HG02973 (cell line): ENCODE results near the gene KLHL25.
"Not testable (repeated sequence)": the region's sequence is repeated elsewhere in the genome, so short reads cannot be mapped to it uniquely, and the experiment has no call there.

Source experiments
- ATAC-seq: cut with Tn5 transposase; IDR thresholded peaks from one replicate; pipeline ENCODE4 v1.9.1; 2021; ENCODE audit warnings: moderate library complexity; ENCODE audit not compliant: unreplicated experiment

The KLHL25 gene

GRCh38 chr15:85794598-85795336 is at the start of gene KLHL25:
Gene KLHL25, minus strand, starts transcription at chr15:85794925. Its CDS starts 25,115 bp downstream, at chr15:85769810.
- ATAC-seq: peak; percentile 99

- ATAC-seq: no peak
Measured at GRCh38 chr15:85840802-85841152, 46.1 kb upstream of the KLHL25 start.

- peak; percentile 86 for ATAC-seq
Measured at GRCh38 chr15:85840079-85840801, 45.5 kb upstream of the KLHL25 start.

GRCh38 chr15:85839643-85840042 is 44.9 kb upstream of the KLHL25 start:
- no peak for ATAC-seq

GRCh38 chr15:85838655-85839054 is 43.9 kb upstream of the KLHL25 start:
- ATAC-seq: no peak

GRCh38 chr15:85837881-85838280 is 43.2 kb upstream of the KLHL25 start:
- no peak for ATAC-seq

- ATAC-seq: no peak
Measured at GRCh38 chr15:85837011-85837433, 42.3 kb upstream of the KLHL25 start.

- no peak for ATAC-seq
Measured at GRCh38 chr15:85834651-85835050, 39.9 kb upstream of the KLHL25 start.

- ATAC-seq: no peak
Measured at GRCh38 chr15:85832394-85832793, 37.7 kb upstream of the KLHL25 start.

- ATAC-seq: no peak
Measured at GRCh38 chr15:85831415-85832113, 36.8 kb upstream of the KLHL25 start.

GRCh38 chr15:85829754-85830153 is 35.0 kb upstream of the KLHL25 start:
- not testable (repeated sequence) for ATAC-seq

GRCh38 chr15:85828874-85829273 is 34.1 kb upstream of the KLHL25 start:
- ATAC-seq: no peak

GRCh38 chr15:85828126-85828525 is 33.4 kb upstream of the KLHL25 start:
- ATAC-seq: no peak

GRCh38 chr15:85826756-85827515 is 32.2 kb upstream of the KLHL25 start:
- ATAC-seq: no peak

- ATAC-seq: no peak
Measured at GRCh38 chr15:85825719-85826118, 31.0 kb upstream of the KLHL25 start.

GRCh38 chr15:85825118-85825517 is 30.4 kb upstream of the KLHL25 start:
- no peak for ATAC-seq

GRCh38 chr15:85821545-85821944 is 26.8 kb upstream of the KLHL25 start:
- ATAC-seq: no peak

GRCh38 chr15:85819938-85820337 is 25.2 kb upstream of the KLHL25 start:
- ATAC-seq: no peak

GRCh38 chr15:85813234-85813633 is 18.5 kb upstream of the KLHL25 start:
- ATAC-seq: no peak

GRCh38 chr15:85810075-85810474 is 15.3 kb upstream of the KLHL25 start:
- no peak for ATAC-seq

GRCh38 chr15:85805420-85805819 is 10.7 kb upstream of the KLHL25 start:
- no peak for ATAC-seq
